Panc1 (cell line): Measurements from ENCODE around the gene SETD1A. TPM values are rescaled to one million over a fixed set of nuclear protein-coding genes. Genes with fewer than 3 reads are reported as not detected.

Source experiments
- ATAC-seq: fragments of 200-7000 bp; cut with Tn5 transposase; 2 replicates; pipeline ENCODE4 v1.9.1; 2020; ENCODE audit warnings: mild to moderate bottlenecking, moderate library complexity
- BruUV-seq: library from RNA; stranded (reverse); fragments of 400-500 nt; replicated peaks from 2 replicates; lab custom pipeline; 2021; lab: Mats Ljungman, UMichigan
- CTCF ChIA-PET: fragments of 300-600 bp; sonication (Branson Sonifier 250); formaldehyde crosslinking; loops from one replicate; lab custom pipeline; 2022; ENCODE audit warnings: antibody characterized with exemption; lab: Charles Lee
- POLR2A ChIA-PET: fragments of 300-600 bp; sonication (Branson Sonifier 250); formaldehyde crosslinking; loops from one replicate; lab custom pipeline; 2022; ENCODE audit warnings: antibody characterized with exemption; lab: Charles Lee
- DNase-seq: peaks from one replicate; pipeline ENCODE4 v3.0.0-alpha.2; 2010; ENCODE audit warnings: low read depth, low spot score
- H3K27ac ChIP-seq: 2 replicates; pipeline ENCODE4 v1.5.1; 2011; ENCODE audit warnings: mild to moderate bottlenecking, low read length, inconsistent platforms
- H3K27me3 ChIP-seq: fragments of 200-500 bp; sonication (Bioruptor generic); 2 replicates; pipeline ENCODE4 v1.6.0; 2014; ENCODE audit warnings: low read length, inconsistent platforms; ENCODE audit not compliant: control insufficient read depth, insufficient read depth
- H3K36me3 ChIP-seq: fragments of 200-500 bp; sonication (Bioruptor generic); 2 replicates; pipeline ENCODE4 v1.5.1; 2014; ENCODE audit warnings: inconsistent platforms, mild to moderate bottlenecking, low read length, moderate library complexity; ENCODE audit not compliant: control insufficient read depth, insufficient read depth
- H3K4me1 ChIP-seq: 2 replicates; pipeline ENCODE4 v1.5.1; 2011; ENCODE audit warnings: inconsistent platforms, mild to moderate bottlenecking, low read length, moderate library complexity; ENCODE audit not compliant: control insufficient read depth, insufficient read depth
- H3K4me3 ChIP-seq, 2 experiments: 2 replicates each; pipeline ENCODE4 v1.5.1; 2011 to 2012; ENCODE audit warnings: low read depth in 2 of 2, low read length in 2 of 2, mild to moderate bottlenecking in 2 of 2, inconsistent platforms in 1 of 2, moderate library complexity in 1 of 2
- H3K9me3 ChIP-seq: fragments of 200-500 bp; sonication (Bioruptor generic); 2 replicates; pipeline ENCODE4 v1.5.1; 2014; ENCODE audit warnings: low read depth, mild to moderate bottlenecking, inconsistent platforms, low read length, moderate library complexity; ENCODE audit not compliant: control insufficient read depth, insufficient read depth
- CTCF ChIP-seq: fragments of 450-650 bp; IDR thresholded peaks from 2 replicates; pipeline ENCODE4 v1.5.1; 2017; ENCODE audit warnings: mild to moderate bottlenecking
- POLR2AphosphoS5 ChIP-seq: IDR thresholded peaks from 2 replicates; pipeline ENCODE4 v1.6.1; 2012; ENCODE audit warnings: mild to moderate bottlenecking, low read depth, low read length, moderate library complexity
- REST ChIP-seq, 2 experiments: IDR thresholded peaks; 2 replicates each; pipeline ENCODE4 v1.6.1; 2011 to 2012; ENCODE audit warnings: low read depth in 2 of 2, control low read depth in 1 of 2, low read length in 1 of 2, mild to moderate bottlenecking in 1 of 2, moderate library complexity in 1 of 2; ENCODE audit not compliant: insufficient read depth in 1 of 2
- SIN3A ChIP-seq: IDR thresholded peaks from 2 replicates; pipeline ENCODE4 v1.6.1; 2012; ENCODE audit warnings: low read depth, mild to moderate bottlenecking, low read length, moderate library complexity, borderline replicate concordance; ENCODE audit not compliant: insufficient read depth
- TCF7L2 ChIP-seq: IDR thresholded peaks from 2 replicates; pipeline ENCODE4 v1.6.1; 2011; ENCODE audit warnings: mild to moderate bottlenecking, low read depth, low read length, inconsistent platforms
- in situ Hi-C: cut with HindIII; loops from 2 replicates; pipeline ENCODE4 v1.10.0; 2016; ENCODE audit warnings: low sequenced_read_pairs, low pct_unique_long_range_greater_than_20kb
- intact Hi-C: fragments of 100-400 bp; cut with micrococcal nuclease; formaldehyde crosslinking; loops from one replicate; pipeline ENCODE4 v1.10.0; 2022; ENCODE audit not compliant: unreplicated experiment
- total RNA-seq: library from RNA; stranded (reverse); gene quantifications from one replicate; pipeline ENCODE4 v1.2.1, GENCODE V29; 2021; ENCODE audit not compliant: unreplicated experiment

SETD1A gene
- total RNA-seq, 1 experiment from 2014 or later, result 38.7 TPM

DNA sequence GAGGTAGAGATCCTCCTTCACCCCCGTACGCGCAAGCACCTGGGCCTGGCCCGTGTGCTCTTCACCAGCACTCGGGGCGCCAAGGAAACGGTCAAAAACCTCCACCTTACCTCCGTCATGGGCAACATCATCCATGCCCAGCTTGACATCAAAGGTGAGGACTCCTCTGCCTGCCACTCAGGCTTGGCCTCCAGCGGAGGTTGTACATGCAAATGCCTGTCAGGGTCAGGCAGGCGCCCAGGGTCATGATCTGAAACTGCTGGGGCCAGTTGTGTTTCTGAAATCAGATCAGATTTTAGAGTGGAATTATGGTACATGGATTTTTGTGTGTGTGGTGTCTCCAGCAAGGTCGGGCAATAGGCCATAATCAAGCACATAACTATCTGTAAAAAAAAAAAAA lies 3.8 kb downstream of the SETD1A start:
- H3K27me3 ChIP-seq, result no peaks in the 10 kb centered on the region
- intact Hi-C loops (no loop called here), in situ Hi-C loops (no loop called here)
- peaks cover 13% of the 10 kb centered on the region for H3K4me1 ChIP-seq
- TF ChIP-seq REST (IDR thresholded peaks at IDR 0.05; ENCODE audit: insufficient read depth in 1 of 2, low read depth in 2 of 2, low read length in 1 of 2) (no peak), SIN3A (no peak), CTCF (no peak), TCF7L2 (no peak), POLR2AphosphoS5 (no peak)
- BruUV-seq, result no TSS peak
- DNase-seq (no peak), ATAC-seq (no peak)
- CTCF ChIA-PET, result no interaction called here
- POLR2A ChIA-PET, result no interaction called here
- H3K9me3 ChIP-seq, result no peaks in the 10 kb centered on the region
- peaks cover 26% of the 10 kb centered on the region for H3K36me3 ChIP-seq
- no peak overlapping the region for H3K4me3 ChIP-seq
- no peak overlapping the region for H3K27ac ChIP-seq

- Histone ChIP-seq H3K27me3 (no peaks in the 10 kb centered on the region), H3K27ac (no peak overlapping the region), H3K36me3 (peaks cover 25% of the 10 kb centered on the region), H3K4me3 (no peak overlapping the region), H3K4me1 (peaks cover 4% of the 10 kb centered on the region), H3K9me3 (no peaks in the 10 kb centered on the region)
- no TSS peak for BruUV-seq
- DNase-seq, result no peak
- no peak for TF ChIP-seq CTCF
- no peak for TF ChIP-seq TCF7L2
- no peak for TF ChIP-seq POLR2AphosphoS5
- no peak for TF ChIP-seq SIN3A
- no peak for TF ChIP-seq REST (IDR thresholded peaks at IDR 0.05; ENCODE audit: insufficient read depth in 1 of 2, low read depth in 2 of 2, low read length in 1 of 2)
- ATAC-seq, result no peak
- POLR2A ChIA-PET, result no interaction called here
- CTCF ChIA-PET, result interaction anchor here (0.7 kb wide), 1 partner anchor 11 kb away, joined by 3 read pairs; no protein-coding TSS in a partner anchor
- intact Hi-C loops, result no loop called here
- in situ Hi-C loops, result no loop called here
These were observed 6.5 kb downstream of the SETD1A start for GRCh38 chr16:30963925-30964511.
